Erythroblast (primary cell): ENCODE measurements around the gene DPP7.

Experiments
- GATA1 ChIP-seq: IDR thresholded peaks from 2 replicates; pipeline ENCODE4 v1.6.1; 2011; ENCODE audit warnings: low read depth, mild to moderate bottlenecking, control low read depth, low read length, moderate library complexity
- POLR2A ChIP-seq: IDR thresholded peaks from 2 replicates; pipeline ENCODE4 v1.6.1; 2011; ENCODE audit warnings: mild to moderate bottlenecking, low read length

DNA sequence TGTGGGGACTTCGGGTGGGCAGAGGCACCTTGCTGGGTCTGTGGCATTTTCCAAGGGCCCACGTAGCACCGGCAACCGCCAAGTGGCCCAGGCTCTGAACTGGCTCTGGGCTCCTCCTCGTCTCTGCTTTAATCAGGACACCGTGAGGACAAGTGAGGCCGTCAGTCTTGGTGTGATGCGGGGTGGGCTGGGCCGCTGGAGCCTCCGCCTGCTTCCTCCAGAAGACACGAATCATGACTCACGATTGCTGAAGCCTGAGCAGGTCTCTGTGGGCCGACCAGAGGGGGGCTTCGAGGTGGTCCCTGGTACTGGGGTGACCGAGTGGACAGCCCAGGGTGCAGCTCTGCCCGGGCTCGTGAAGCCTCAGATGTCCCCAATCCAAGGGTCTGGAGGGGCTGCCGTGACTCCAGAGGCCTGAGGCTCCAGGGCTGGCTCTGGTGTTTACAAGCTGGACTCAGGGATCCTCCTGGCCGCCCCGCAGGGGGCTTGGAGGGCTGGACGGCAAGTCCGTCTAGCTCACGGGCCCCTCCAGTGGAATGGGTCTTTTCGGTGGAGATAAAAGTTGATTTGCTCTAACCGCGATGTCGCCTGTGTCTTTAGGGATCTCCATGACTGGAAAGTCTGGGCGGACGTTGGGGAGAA is 5.8 kb downstream of the DPP7 start:
- TF ChIP-seq POLR2A (no peak), GATA1 (no peak)
